Fibroblast of mammary gland (primary cell): ENCODE measurements around the gene GPRC5D.

Experiments used
- DNase-seq: peaks from one replicate; pipeline ENCODE4 v3.0.0-alpha.2; 2010; ENCODE audit warnings: low read depth
- H3K4me3 ChIP-seq: 2 replicates; pipeline ENCODE4 v1.5.1; 2011; ENCODE audit warnings: low read depth, mild to moderate bottlenecking, low read length, moderate library complexity; ENCODE audit not compliant: control insufficient read depth
- TF ChIP-seq, protein P1 (sequence below): conservative IDR thresholded peaks from 2 replicates; pipeline ENCODE4 v1.5.1; 2011; ENCODE audit warnings: low read depth, low read length, inconsistent platforms; ENCODE audit not compliant: control insufficient read depth, insufficient read depth

Gene GPRC5D

DNA sequence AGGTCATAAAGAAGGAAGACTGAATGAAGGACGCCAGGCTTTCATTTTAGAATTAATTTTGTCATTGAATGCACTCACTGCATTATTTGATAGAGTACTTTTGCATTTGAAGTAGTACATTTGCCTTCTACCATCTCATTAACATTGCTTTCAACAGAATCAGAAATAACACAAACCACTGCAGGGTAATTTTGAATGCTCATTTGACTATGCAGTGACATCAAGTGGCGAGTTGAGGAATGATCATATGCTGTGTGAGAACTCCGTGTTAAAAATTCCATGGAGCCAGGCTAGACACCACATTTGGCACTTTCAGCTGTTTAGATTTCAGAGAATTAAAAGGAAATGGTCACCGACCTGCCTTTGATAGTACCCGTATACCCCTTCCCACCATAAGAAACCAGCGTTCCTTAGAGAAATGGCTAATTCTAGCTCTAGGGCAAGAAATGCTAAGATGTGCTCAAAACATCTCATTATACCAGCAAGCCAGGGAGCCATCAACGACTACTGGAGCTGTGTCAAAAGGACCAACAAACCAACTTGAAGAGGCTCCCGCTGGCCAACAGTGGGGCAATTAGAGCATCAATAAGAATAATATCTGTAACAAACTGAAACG, 31.6 kb upstream of the GPRC5D start:
- DNase-seq, result peak; percentile 74
- H3K4me3 ChIP-seq, result no peak overlapping the region
- TF ChIP-seq, protein P1, sequence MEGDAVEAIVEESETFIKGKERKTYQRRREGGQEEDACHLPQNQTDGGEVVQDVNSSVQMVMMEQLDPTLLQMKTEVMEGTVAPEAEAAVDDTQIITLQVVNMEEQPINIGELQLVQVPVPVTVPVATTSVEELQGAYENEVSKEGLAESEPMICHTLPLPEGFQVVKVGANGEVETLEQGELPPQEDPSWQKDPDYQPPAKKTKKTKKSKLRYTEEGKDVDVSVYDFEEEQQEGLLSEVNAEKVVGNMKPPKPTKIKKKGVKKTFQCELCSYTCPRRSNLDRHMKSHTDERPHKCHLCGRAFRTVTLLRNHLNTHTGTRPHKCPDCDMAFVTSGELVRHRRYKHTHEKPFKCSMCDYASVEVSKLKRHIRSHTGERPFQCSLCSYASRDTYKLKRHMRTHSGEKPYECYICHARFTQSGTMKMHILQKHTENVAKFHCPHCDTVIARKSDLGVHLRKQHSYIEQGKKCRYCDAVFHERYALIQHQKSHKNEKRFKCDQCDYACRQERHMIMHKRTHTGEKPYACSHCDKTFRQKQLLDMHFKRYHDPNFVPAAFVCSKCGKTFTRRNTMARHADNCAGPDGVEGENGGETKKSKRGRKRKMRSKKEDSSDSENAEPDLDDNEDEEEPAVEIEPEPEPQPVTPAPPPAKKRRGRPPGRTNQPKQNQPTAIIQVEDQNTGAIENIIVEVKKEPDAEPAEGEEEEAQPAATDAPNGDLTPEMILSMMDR, result peak; percentile 72

- no peak for DNase-seq
- H3K4me3 ChIP-seq, result no peak overlapping the region
- TF ChIP-seq, protein P1, result no peak
Observed at GRCh38 chr12:12982331-12982730, 30.4 kb upstream of the GPRC5D start.

DNA sequence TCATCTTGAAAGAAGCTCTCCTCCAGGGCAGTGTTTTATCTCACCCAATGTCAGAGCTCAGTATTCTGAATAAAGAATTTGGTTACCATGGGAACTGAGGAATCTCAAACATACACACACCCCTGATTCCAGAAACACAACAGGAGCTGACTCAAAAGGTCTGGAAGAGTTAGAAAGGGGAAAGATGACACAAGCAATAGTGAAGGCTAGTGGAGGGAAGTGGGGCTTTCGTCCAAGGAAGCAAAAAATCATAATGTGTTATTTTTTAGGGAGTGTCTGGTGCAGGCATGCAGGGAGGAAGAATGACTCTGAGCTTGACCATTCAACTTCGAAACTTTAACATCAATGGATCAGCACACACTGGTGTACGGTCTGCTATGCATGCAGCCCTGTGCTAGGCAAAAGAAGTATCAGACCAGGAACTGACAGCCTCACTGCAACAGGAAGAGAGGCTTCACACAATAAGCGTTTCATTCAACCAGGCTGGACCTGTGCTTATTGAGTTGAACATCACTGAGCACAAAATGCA, 27.8 kb upstream of the GPRC5D start:
- H3K4me3 ChIP-seq, result no peak overlapping the region
- peak; percentile 97 for DNase-seq
- TF ChIP-seq, protein P1, result no peak

DNA sequence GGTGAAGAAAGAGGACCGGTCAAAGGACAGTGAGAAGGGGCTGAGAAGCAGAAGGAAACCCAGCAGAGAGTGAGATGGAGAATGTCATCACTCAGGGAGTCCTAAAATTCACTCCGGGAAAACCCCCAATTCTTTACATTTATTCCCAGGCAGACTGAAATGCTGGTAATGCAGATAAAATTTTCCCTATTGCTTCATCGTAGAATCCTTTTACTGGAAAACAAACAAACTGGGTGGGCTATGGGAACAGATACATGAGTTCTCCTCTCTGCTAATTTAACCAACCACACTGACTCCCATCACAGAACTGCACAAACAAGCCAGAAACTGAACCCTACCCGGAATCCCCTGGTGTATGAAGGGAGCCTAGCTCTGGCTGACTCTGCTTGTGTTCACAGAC, 27.2 kb upstream of the GPRC5D start:
- peak; percentile 44 for DNase-seq
- H3K4me3 ChIP-seq, result no peak overlapping the region
- TF ChIP-seq, protein P1, result no peak

GRCh38 chr12:12977231-12977630, 25.3 kb upstream of the GPRC5D start:
- no peak overlapping the region for H3K4me3 ChIP-seq
- TF ChIP-seq, protein P1, result no peak
- DNase-seq, result no peak

GRCh38 chr12:12976366-12976765, 24.4 kb upstream of the GPRC5D start:
- H3K4me3 ChIP-seq, result no peak overlapping the region
- peak; percentile 98 for DNase-seq
- TF ChIP-seq, protein P1, result no peak
